Rectal smooth muscle tissue (tissue), 1 donor: Measurements from ENCODE around the gene GON7.

Experiments
- H3K27ac ChIP-seq: one replicate; pipeline ENCODE4 v1.7.0; 2013; ENCODE audit warnings: low read depth, low read length, inconsistent platforms
- H3K27me3 ChIP-seq: one replicate; pipeline ENCODE4 v1.7.0; 2013; ENCODE audit warnings: low read length; ENCODE audit not compliant: control insufficient read depth, insufficient read depth
- H3K36me3 ChIP-seq: one replicate; pipeline ENCODE4 v1.7.0; 2013; ENCODE audit warnings: low read length; ENCODE audit not compliant: control insufficient read depth, insufficient read depth
- H3K4me1 ChIP-seq: one replicate; pipeline ENCODE4 v1.7.0; 2013; ENCODE audit warnings: low read length; ENCODE audit not compliant: control insufficient read depth, insufficient read depth
- H3K4me3 ChIP-seq: one replicate; pipeline ENCODE4 v1.7.0; 2013; ENCODE audit warnings: low read length
- H3K9ac ChIP-seq: one replicate; pipeline ENCODE4 v1.7.0; 2013; ENCODE audit warnings: low read length

GON7 gene

GRCh38 chr14:93228550-93228949 lies 21.7 kb upstream of the GON7 start:
- Histone ChIP-seq H3K27me3 (no peaks in the 10 kb centered on the region), H3K36me3 (peaks cover 12% of the 10 kb centered on the region), H3K9ac (no peak overlapping the region), H3K27ac (no peak overlapping the region), H3K4me1 (no peaks in the 10 kb centered on the region), H3K4me3 (no peak overlapping the region)

DNA sequence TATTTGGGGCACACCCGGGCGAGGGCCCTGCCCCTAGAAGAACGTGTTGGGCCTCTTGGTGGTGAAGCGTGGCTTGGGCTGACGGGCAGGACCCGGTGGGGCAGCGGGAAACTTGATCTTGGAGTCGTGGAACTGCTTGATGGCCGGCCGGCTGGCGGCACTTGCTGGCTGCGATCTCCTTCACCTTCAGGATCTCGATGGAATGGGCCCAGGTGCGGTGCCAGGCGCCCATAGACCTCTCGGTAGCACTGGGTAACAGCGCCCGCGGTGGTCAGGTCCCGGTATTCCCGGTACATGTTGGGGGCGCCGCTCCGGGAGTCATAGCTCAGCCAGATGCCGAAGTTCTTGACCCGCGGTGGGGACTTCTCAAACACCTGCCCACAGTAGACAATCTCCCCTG lies 16.7 kb upstream of the GON7 start:
- Histone ChIP-seq H3K36me3 (peaks cover 18% of the 10 kb centered on the region), H3K9ac (no peak overlapping the region), H3K27ac (no peak overlapping the region), H3K4me1 (no peaks in the 10 kb centered on the region), H3K4me3 (no peak overlapping the region), H3K27me3 (no peaks in the 10 kb centered on the region)

GRCh38 chr14:93220509-93220908 lies 13.6 kb upstream of the GON7 start:
- H3K27ac ChIP-seq = no peak overlapping the region
- H3K4me1 ChIP-seq = no peaks in the 10 kb centered on the region
- no peak overlapping the region for H3K4me3 ChIP-seq
- no peaks in the 10 kb centered on the region for H3K27me3 ChIP-seq
- H3K36me3 ChIP-seq = peaks cover 22% of the 10 kb centered on the region
- H3K9ac ChIP-seq = no peak overlapping the region

DNA sequence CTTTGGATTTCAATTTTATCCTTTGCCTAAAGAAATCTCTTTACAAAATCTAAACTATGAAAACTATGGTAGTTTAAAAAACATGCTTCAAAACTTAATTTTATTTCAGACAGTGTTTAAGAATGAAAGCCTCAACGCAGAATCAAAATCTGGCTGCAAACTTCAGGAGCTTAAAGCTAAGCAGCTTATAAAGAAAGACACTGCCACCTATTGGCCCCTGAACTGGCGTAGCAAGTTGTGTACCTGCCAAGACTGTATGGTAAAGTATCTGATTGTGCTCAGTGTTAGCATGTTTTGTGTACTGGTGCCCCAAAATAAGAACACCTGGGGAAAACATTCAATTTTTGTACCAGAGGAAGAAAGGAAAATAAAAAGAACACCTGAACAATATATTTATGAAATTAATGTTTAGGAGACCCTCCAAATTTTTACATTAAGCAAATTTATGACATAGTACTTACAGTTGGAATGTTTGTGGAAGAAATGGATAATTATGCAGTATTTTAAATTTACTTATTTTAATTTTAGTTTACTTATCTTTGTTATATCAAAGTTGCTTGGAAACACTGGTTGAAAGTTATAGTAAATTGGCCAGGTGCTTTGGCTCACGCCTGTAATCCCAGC lies 12.3 kb upstream of the GON7 start:
- Histone ChIP-seq H3K4me3 (no peak overlapping the region), H3K36me3 (peaks cover 19% of the 10 kb centered on the region), H3K4me1 (no peaks in the 10 kb centered on the region), H3K27ac (no peak overlapping the region), H3K9ac (no peak overlapping the region), H3K27me3 (no peaks in the 10 kb centered on the region)

DNA sequence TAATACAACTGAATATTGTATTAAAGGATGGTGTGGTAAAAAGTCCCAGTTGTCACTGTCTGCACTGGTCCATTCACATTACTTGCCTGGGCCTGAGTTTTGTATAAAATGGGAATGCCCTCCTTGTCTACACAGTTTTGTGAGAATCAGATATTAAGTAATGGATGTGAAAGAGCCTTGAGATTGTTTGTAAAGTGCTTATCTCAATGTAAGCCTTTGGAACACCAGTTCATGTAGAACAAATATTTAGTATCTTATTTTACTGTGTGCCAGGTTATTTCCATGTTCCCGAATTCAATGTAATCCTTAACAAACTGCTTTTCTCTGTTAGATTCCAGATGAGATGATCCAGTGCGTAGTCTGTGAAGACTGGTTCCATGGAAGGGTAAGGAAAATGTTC lies 7.7 kb upstream of the GON7 start:
- peaks cover 12% of the 10 kb centered on the region for H3K36me3 ChIP-seq

DNA sequence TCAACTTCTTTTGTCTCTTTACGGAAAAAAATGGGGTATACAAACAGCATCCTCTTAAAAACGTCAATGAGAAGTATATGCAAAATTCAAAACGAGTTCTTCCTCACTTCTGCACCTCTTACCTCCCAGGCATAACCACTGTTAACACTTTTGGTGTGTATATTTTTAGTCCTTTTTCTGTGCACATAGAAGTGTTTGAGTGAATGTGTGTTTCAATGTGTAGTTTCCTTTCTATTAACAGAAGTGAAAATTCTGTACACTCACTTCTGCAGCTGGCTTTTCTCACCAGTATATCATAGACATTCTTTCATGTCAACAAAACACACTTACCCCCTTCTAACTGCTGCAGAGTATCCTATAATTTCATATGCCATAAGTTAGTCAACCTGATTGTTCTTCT lies 5.6 kb upstream of the GON7 start:
- Histone ChIP-seq H3K9ac (no peak overlapping the region), H3K4me1 (no peaks in the 10 kb centered on the region), H3K27ac (no peak overlapping the region), H3K4me3 (no peak overlapping the region), H3K27me3 (no peaks in the 10 kb centered on the region), H3K36me3 (peaks cover 12% of the 10 kb centered on the region)

More for the DNA sequence above, 7.7 kb upstream of the GON7 start:
- no peak overlapping the region for H3K9ac ChIP-seq
- no peak overlapping the region for H3K4me3 ChIP-seq
- H3K27me3 ChIP-seq = no peaks in the 10 kb centered on the region
- H3K4me1 ChIP-seq = no peaks in the 10 kb centered on the region
- no peak overlapping the region for H3K27ac ChIP-seq

DNA sequence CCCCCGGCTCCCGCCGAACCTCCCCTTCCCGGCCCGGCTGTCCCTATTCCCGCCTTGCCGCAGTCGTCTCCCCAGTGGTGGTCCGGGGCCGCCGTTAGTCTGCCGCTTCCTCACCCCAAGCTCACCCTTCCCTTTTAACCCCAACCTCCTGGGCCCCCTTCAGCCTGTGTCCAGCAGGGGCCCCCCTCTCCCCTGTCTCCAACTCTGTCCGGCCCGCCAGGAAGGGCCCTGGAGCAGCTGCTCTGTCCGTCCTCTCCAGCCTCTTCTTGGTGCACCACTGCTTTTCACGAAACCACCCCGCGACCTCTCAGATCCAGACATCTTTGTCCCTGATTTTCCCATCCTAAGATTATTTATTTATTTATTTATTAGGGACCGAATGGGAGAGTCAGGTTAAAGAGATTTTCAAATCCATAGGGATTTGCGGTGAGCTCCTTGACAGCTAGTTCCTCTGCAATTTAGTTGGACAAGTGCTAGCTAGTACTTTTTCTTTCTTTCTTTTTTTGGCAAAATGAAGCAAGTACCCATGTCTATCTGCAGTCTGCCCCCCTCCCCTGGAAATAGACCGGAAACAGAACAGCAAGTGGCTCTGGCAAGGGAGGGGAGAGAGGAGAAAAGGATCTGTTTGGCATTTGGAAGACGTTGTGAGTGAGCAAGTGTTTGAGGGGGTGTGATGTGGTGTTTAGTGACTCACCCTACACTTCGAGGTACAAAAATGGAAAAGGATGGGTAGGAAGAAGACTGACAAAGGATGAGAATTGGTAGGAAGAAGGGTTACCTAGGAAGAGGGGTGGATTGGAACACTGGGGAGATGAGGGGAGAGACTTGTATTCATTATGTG lies 823 bp upstream of the GON7 start:
- H3K4me1 ChIP-seq = peaks cover 3% of the 10 kb centered on the region
- H3K27ac ChIP-seq = peak overlapping the region; percentile 78
- H3K27me3 ChIP-seq = no peaks in the 10 kb centered on the region
- peak overlapping the region; percentile 80 for H3K4me3 ChIP-seq
- H3K9ac ChIP-seq = peak overlapping the region; percentile 32
- H3K36me3 ChIP-seq = no peaks in the 10 kb centered on the region

GRCh38 chr14:93201155-93201704 lies 5.6 kb downstream of the GON7 start:
- H3K36me3 ChIP-seq = no peaks in the 10 kb centered on the region

GRCh38 chr14:93200553-93200952 lies 6.3 kb downstream of the GON7 start:
- Histone ChIP-seq H3K36me3 (no peaks in the 10 kb centered on the region), H3K4me3 (no peak overlapping the region), H3K27ac (no peak overlapping the region), H3K4me1 (no peaks in the 10 kb centered on the region), H3K27me3 (no peaks in the 10 kb centered on the region), H3K9ac (no peak overlapping the region)

More at GRCh38 chr14:93201155-93201704, 5.6 kb downstream of the GON7 start:
- peaks cover 2% of the 10 kb centered on the region for H3K4me1 ChIP-seq
- no peak overlapping the region for H3K9ac ChIP-seq
- no peaks in the 10 kb centered on the region for H3K27me3 ChIP-seq
- H3K4me3 ChIP-seq = no peak overlapping the region
- H3K27ac ChIP-seq = no peak overlapping the region

GRCh38 chr14:93199031-93199430 lies 7.8 kb downstream of the GON7 start:
- Histone ChIP-seq H3K36me3 (no peaks in the 10 kb centered on the region), H3K4me3 (no peak overlapping the region), H3K27me3 (no peaks in the 10 kb centered on the region), H3K9ac (no peak overlapping the region), H3K27ac (no peak overlapping the region), H3K4me1 (no peaks in the 10 kb centered on the region)

GRCh38 chr14:93195316-93195999 lies 11.4 kb downstream of the GON7 start:
- Histone ChIP-seq H3K36me3 (no peaks in the 10 kb centered on the region), H3K4me3 (no peak overlapping the region), H3K4me1 (no peaks in the 10 kb centered on the region), H3K9ac (no peak overlapping the region), H3K27ac (no peak overlapping the region), H3K27me3 (no peaks in the 10 kb centered on the region)

DNA sequence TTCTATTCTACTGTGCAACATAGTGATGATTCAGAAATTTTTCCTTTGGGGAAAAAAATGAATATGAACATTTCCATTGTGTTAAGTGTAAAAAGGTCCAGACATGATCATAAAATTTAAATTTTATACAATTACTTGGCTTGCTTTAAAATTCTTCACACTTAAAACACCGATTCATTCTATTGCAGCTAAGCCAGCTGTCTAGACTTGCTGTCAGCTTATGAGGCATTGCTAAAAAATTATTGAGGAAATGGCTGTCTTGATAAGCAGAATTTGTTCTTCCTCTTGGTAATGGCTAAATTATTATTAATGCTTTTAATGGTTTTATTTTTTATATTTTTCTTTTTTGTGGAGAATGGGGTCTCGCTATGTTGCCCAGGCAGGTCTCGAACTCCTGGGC lies 19.9 kb downstream of the GON7 start:
- no peak overlapping the region for H3K27ac ChIP-seq
- H3K9ac ChIP-seq = no peak overlapping the region
- H3K27me3 ChIP-seq = no peaks in the 10 kb centered on the region
- no peak overlapping the region for H3K4me3 ChIP-seq
- H3K4me1 ChIP-seq = peaks cover 12% of the 10 kb centered on the region
- peaks cover 4% of the 10 kb centered on the region for H3K36me3 ChIP-seq
